GM19324 (cell line): ENCODE measurements around the gene NBPF26.
A peak's percentile ranks its signal among the peaks of the same experiment; 100 is the strongest.
"Not testable (repeated sequence)": the region's sequence is repeated elsewhere in the genome, so short reads cannot be mapped to it uniquely, and the experiment has no call there.

Source experiments
- ATAC-seq: cut with Tn5 transposase; IDR thresholded peaks from one replicate; pipeline ENCODE4 v1.9.1; 2021; ENCODE audit warnings: mild to moderate bottlenecking, moderate library complexity; ENCODE audit not compliant: unreplicated experiment, low FRiP score

NBPF26 gene

DNA sequence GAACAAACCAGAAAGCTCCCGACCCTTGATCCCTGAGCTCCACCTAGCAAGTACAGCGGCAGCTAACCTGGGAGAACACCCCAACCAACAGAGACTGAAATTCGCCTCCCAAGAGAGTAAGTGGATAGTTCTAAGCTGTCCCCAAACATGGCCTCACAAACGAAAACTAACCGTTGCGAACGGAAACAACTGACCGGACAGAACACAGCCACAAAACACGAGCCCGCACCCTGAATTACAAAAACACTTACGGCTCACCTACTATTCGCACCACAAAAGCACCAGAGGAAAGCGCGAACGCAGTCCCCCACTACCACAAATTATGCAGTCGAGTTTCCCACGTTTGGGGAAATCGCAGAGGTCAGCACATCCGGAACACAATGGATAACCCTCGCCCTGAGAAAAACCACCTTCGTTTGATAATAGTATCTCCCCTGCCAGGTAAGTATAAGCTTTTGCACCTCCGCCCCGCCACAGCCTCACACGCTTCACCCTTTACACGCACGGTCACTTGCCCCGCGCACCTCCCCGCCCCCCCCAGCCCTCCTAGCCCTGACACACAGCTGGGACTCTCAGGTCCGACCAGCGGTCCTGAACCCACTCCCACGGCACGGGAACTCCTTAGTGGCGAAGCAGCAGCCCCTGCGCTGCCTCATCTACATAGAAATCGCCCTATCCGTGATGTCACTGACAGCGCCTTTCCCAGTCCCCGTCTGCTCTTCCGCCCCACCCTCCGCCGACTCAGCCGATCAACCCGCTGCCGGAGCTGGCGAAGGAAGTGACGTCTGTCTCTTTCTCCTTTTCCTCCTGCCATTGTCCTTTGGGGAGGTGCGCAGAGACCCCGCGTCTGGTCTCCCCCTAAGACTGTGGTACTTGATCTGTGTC, 127.0 kb downstream of the NBPF26 start:
- peak; percentile 93 for ATAC-seq

DNA sequence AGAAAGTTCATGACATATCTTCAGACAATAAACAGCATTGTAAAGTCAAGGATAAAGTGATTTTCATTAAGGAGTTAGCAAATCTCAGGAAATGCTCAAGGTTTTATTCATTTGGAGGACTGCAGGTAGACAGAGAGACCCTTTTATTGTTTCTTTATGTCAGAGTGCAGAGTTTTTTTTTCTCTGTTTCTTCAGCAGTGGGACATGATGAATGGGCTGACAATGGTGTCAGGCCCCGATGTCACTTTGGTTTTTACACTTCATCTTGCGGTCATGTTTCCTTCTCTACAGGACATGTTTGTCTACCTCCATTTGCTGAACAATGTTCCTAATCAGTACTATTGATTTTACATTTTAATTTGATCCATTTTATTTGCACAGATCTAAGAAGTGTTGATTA, 134.4 kb downstream of the NBPF26 start:
- ATAC-seq: not testable (repeated sequence)

DNA sequence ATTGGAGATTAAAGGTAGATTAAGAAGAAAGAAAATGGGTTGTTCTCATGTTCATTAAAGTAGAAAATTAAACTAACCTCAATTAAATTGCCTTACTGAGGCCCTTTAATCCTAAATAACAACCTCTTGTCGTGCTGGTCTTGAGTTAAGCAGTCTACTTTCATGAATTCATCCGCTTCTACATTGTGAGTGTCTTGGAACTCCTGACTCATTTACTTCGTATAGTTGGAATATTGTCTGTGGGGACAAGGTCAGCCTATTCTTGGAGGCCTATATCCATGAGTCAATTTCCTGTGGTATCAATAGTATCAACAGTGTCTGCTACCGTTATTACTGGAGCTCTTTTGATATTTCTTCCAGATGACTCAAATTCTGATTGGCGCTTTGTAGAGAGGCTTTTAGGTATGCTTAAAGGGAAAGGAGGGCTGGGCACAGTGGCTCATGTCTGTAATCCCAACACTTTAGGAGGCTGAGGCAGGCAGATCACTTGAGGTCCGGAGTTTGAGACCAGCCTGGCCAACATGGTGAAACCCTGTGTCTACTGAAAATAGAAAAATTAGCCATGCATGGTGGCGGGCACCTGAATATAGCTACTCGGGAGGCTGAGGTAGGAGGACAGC, 136.0 kb downstream of the NBPF26 start:
- ATAC-seq: not testable (repeated sequence)

DNA sequence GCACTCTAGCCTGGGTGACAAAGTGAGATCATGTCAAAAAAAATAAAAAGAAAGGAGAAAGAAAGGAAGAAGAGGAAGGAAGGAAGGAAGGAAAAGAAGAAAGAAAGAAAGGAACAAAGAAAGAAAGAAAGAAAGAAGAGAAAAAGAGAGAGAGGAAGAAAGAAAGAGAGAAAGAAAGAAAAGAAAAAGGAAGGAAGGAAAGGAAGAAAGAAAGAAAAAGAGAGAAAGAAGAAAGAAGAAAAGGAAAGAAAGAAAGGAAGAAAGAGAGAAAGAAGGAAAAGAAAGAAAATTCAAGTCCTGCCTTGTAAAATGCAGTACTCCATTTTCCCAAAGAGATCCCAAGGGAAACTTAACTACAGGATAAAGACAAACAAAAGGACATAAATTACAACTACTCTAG, 154.5 kb downstream of the NBPF26 start:
- ATAC-seq: not testable (repeated sequence)

DNA sequence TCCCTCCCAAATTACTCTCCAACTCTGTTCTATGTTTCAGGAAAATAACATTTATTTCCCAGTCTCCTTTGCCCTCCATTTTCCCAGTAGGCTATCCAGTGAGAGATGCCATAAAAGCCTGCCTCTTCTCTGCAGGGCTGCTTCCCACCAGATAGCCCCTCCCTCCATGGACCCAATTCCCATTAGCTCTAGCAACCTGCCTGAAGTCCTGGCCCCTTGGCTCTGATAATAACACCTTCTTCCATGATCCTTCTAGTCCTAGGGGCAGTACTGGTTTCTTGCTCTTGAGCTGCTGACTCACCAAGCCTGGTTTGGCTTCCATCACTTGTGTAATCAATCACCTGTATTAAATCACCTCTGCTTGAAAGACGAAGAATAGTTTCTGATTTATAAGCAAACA, 156.3 kb downstream of the NBPF26 start:
- ATAC-seq: not testable (repeated sequence)

DNA sequence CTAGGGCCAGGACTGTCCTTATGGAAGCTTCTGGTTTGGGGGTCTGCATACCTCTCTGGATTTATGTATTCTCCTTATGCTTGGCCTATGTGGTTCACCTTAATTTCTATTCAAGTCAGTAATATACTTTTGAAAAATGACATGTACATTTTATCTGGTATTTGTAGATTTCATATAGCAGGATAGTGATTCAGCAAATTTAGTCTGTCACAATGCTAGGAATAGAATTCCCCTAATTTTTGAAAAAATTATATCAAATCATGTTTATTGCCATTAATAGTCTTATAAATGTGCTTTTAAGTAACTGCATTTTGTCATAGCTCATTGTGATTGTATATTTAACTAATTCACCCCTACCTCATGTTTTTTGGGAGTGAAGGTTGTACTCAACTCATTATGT, 158.2 kb downstream of the NBPF26 start:
- ATAC-seq: not testable (repeated sequence)
